HG02973 (cell line): ENCODE measurements around the gene LALBA.
"Not testable (repeated sequence)": the region's sequence is repeated elsewhere in the genome, so short reads cannot be mapped to it uniquely, and the experiment has no call there.

Experiments used
- ATAC-seq: cut with Tn5 transposase; IDR thresholded peaks from one replicate; pipeline ENCODE4 v1.9.1; 2021; ENCODE audit warnings: moderate library complexity; ENCODE audit not compliant: unreplicated experiment

The LALBA gene

GRCh38 chr12:48569946-48570345 lies at the start of gene LALBA:
Gene LALBA (minus strand): TSS chr12:48570046. CDS start chr12:48570020, 26 bp downstream.
- ATAC-seq, result no peak

GRCh38 chr12:48618541-48618940 lies 48.7 kb upstream of the LALBA start:
- ATAC-seq, result peak; percentile 62

- no peak for ATAC-seq
These were observed 45.8 kb upstream of the LALBA start for GRCh38 chr12:48615681-48616080.

GRCh38 chr12:48613321-48613720 lies 43.5 kb upstream of the LALBA start:
- ATAC-seq, result no peak

GRCh38 chr12:48602192-48602989 lies 32.5 kb upstream of the LALBA start:
- ATAC-seq, result no peak

- no peak for ATAC-seq
These were observed 31.3 kb upstream of the LALBA start for GRCh38 chr12:48601013-48601756.

GRCh38 chr12:48600552-48600951 lies 30.7 kb upstream of the LALBA start:
- no peak for ATAC-seq

GRCh38 chr12:48592591-48593086 lies 22.8 kb upstream of the LALBA start:
- no peak for ATAC-seq

- no peak for ATAC-seq
These were observed 16.5 kb upstream of the LALBA start for GRCh38 chr12:48586361-48586760.

GRCh38 chr12:48583728-48584127 lies 13.9 kb upstream of the LALBA start:
- no peak for ATAC-seq

GRCh38 chr12:48580831-48581230 lies 11.0 kb upstream of the LALBA start:
- no peak for ATAC-seq

GRCh38 chr12:48572326-48572725 lies 2.5 kb upstream of the LALBA start:
- ATAC-seq, result no peak

- ATAC-seq, result no peak
These were observed 2.1 kb downstream of the LALBA start for GRCh38 chr12:48567731-48568130.

GRCh38 chr12:48557919-48558318 lies 11.9 kb downstream of the LALBA start:
- no peak for ATAC-seq

GRCh38 chr12:48556631-48557030 lies 13.2 kb downstream of the LALBA start:
- no peak for ATAC-seq

GRCh38 chr12:48553666-48554343 lies 16.0 kb downstream of the LALBA start:
- ATAC-seq, result not testable (repeated sequence)

- not testable (repeated sequence) for ATAC-seq
These were observed 18.2 kb downstream of the LALBA start for GRCh38 chr12:48551636-48552035.

- ATAC-seq, result not testable (repeated sequence)
These were observed 22.8 kb downstream of the LALBA start for GRCh38 chr12:48547012-48547411.

GRCh38 chr12:48545833-48546469 lies 23.9 kb downstream of the LALBA start:
- ATAC-seq, result no peak

GRCh38 chr12:48542300-48542928 lies 27.4 kb downstream of the LALBA start:
- no peak for ATAC-seq
